Measurements from ENCODE around the gene EP300.

Gene EP300

DNA sequence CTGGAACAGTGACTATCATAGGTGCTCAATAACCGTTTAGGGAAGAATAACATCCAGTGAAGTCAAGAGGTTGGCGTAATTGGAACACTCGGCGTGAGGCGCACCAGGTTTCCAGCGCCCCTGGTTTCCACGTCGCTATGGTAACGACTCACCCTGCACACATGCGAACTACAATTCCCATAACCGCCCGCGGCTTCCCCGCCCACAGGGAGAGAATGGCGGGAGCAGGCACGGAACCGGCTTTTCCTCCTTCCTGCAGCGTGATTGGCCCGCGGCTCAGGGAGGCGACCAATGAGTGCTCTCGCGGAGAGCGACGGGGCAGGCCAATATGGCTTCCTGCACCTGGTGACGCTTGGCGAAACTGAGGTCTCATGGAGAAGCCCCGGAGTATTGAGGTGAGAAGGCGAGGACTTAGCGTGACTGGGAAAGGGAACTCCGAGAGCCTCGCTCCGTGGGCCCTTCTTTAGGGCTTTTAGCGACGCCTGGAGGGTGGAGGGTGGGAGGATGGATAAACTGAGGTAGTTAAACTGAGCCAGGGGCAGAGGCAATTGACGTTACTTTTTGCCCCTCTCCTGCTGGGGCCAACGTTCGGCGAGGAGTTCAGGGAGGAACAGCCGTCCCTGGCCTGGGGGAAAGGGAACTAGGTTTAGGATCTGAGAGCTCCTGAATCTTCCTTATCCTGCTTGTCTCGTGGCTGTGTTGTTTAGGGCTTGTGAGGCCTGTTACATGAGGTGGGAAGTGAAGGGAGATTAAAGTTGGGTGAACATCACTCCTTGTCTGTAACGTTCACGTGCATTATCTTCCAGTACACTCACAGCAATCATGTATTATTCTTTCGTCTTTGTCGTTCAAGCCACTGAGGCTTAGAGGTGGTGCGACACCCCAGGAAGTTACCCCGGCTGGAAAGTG, 112.9 kb downstream of the EP300 start, which contains the start of gene L3MBTL2:
Gene L3MBTL2, plus strand, starts transcription at position 321 of the 909 bp plus-strand sequence. Its CDS starts 51 bp downstream, at position 372.
- DNase-seq (ENCODE audit: low read depth in 1 of 2, low spot score in 1 of 2): peak; percentile 92 to 97

DNA sequence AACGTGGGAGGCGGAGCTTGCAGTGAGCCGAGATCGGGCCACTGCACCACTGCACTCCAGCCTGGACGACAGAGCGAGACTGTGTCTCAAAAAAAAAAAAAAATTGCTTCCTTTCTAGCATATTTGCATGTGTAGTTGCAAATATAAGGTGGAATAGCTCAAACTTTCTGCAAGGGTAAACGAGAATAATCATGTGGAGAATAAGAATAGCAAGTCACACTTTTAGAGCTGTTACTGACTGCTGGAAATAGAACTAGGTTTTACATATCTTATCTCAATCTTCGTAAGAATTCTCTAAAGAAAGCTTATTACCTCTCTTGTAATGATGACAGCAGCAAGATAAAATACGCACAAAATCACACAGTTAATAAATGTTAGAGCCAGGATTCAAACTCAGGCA, 114.3 kb downstream of the EP300 start:
- no peak for DNase-seq (ENCODE audit: low read depth in 1 of 2, low spot score in 1 of 2)

DNA sequence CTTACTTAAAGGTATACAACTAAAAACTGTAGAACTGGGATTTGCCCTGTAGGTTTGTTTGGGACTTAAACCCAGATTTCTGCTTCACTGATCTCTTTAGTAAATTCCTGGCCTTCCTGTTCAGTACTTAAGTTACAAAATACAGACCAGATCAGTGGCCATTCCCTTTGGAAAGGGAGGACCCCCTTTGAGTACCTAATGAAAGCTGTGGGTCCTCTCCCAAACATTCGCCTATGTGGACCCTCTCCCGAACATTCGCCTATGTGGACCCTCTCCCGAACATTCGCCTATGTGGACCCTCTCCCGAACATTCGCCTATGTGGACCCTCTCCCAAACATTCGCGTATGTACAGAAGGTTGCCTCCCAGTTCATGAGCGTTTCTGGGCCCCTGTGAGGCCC, 123.0 kb downstream of the EP300 start:
- no peak for DNase-seq (ENCODE audit: low read depth in 1 of 2, low spot score in 1 of 2)

DNA sequence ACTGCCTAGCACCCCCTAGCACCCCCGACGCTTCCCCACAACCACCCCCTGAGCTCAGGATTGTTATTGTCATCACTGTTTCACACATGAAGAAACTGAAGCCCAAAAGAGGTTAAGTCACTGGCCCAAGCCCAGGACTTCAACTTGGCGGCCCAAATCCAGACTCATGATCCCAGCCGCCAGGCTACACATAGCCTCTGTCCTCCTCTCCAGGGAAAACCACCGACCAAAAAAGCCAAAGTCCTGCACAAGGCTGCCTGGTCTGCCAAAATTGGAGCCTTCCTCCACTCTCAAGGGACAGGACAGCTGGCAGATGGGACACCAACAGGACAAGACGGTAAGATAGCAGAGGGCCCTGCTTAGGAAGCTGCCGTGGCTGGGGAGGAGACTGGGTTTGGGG, 123.5 kb downstream of the EP300 start:
- DNase-seq (ENCODE audit: low read depth in 1 of 2, low spot score in 1 of 2): no peak

DNA sequence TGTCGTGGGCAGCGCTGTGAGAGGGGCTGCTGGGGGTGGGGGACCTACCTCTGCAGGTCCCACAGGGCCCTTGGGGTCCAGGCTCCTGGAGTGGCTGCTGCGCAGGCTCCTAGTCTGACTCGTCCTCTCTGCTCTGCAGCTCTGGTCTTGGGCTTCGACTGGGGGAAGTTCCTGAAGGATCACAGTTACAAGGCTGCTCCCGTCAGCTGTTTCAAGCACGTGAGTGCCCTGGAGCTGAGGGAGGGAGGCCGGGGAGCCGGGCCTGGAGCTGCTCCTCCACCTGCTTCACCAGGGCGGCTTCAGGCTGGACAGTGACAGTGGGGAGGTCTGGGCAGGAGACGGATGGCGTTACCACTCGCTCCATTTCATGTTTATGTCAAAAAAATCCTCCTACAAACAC, 124.6 kb downstream of the EP300 start:
- no peak for DNase-seq (ENCODE audit: low read depth in 1 of 2, low spot score in 1 of 2)

DNA sequence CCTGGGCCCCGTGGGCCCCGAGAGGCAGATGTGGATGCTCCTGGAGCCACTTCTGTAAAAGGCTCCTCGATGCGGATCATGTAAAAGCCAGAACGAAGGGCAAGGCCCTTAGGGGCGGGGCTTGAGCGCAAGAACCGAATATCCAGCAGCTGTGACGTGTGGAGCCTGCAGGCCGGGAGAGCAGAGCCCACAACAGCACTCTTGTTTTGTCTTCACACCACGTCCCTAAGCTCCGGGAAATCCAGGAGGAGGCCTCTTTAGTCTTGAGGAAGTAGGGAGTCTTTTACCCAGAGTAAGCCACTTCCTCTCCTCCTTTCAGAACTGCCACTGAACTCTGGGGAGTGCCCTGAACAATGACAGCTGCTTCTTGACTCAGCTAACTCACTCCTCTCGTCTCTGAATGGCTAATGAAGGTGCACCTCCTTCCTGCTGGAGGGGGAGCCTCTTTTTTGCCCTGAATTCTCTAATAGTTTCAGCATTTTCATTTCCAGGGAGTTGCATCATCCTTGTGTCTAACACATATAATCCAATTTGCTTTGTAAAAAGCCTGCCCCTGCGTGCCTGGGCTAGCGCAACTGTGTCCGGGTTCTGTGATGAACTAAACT, 125.3 kb downstream of the EP300 start:
- DNase-seq (ENCODE audit: low read depth in 1 of 2, low spot score in 1 of 2): no peak

DNA sequence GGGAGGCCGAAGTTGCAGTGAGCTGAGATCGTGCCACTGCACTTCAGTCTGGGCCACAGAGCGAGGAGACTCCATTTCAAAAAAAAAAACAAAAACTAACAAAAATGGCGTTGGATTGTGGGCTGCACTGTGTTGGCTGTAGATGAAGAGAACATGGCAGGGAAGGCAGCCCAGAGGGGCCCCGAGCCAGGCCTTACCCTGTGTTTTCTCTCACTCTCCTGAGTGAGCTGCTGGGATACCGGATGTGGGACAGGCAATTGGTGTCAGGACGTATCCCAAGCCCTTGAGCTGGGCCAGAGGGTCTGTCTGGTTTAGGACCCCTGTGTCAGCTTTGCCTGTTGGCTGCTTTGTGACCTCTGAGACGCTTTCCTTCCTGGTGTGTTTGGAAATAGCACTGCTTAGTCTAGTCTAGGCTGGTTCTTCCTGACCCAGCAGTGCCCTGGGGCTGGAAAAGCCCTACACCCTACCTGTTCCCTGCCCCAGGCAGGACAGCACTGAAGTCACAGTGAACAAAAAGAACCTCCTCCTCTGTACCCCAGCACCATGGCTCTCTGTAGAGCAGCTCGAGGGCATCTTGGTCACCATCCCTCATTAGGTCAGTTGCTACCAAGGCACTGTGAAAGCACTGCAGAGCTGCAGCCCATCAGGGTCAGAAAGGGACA, 130.6 kb downstream of the EP300 start:
- DNase-seq (ENCODE audit: low read depth in 1 of 2, low spot score in 1 of 2): no peak

DNA sequence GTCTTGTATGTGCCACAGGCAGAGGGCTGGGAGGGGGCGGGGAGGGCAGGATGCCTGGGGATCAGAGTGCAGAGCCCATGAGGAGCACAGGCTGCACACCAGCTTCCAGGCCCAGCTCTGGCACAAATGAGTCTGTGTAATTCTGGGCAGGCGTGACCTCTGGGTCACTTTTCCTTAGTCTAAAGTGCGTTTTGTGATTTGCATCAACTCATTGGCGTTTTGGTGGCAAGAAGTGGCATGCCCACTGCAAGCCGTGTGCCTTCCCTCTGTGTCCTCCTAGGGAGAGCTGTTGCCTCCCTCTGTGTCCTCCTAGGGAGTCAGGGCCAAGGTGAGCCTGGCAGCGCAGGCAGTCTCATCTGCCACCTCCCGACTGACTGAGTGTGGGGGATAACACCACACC, 131.1 kb downstream of the EP300 start:
- no peak for DNase-seq (ENCODE audit: low read depth in 1 of 2, low spot score in 1 of 2)

DNA sequence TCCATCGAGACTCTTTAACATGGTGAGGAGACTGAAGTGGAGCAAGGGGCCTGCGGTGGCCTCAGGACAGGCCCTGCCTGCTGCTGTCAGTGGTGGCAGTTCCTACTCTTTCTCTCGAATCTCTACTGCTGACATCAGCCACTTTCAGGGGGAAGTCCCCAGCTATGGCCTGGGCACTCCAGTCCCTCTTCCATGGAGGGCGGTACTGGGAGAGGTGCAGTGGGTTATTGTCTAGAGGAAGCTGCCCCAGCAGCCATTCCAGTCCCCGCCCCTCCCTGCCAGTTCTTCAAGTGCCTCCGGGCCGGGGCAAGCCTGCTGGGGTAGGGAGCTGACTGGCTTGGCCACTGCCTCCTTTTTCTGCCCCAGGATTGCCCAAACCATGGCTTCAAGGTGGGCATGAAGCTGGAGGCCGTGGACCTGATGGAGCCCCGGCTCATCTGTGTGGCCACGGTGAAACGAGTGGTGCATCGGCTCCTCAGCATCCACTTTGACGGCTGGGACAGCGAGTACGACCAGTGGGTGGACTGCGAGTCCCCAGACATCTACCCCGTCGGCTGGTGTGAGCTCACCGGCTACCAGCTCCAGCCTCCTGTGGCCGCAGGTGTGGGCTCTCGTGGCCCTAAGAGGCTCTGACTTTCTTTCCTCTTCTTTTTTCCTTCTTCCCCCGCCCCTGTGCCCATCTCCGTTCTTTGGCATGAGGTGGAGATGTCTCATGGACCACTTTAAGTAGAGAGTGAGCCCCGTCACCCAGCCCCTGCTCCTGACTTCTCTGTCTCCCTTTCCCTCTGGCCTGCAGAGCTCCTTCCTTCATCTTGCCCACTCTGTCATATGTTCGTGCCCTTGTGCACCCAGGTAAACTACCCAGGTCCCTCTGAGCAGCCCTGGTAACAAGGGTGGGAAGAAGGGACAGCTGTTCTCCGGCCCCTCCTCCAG, 134.6 kb downstream of the EP300 start:
- no peak for DNase-seq (ENCODE audit: low read depth in 1 of 2, low spot score in 1 of 2)

DNA sequence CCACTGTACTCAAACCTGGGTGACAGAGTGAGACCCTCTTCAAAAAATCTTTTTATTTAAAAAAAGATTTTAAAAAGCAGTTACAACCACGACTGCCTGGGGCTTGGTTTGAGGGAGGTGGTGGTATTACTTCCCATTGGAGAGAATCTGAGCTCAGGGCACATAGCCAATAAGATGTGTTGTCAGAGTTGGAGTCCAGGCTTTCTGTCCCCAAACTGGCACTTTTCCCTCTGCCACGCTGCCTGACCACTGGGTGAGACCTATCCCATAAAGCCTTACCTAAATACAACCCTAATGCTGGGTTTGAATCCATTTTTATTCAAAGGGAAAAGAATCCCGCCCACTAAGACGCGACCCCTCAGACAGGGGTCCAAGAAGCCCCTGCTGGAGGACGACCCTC, 136.8 kb downstream of the EP300 start:
- no peak for DNase-seq (ENCODE audit: low read depth in 1 of 2, low spot score in 1 of 2)
